NCI-H2227 treated with DMSO at 0.1 percent for 48 hours (cell line): ENCODE data around the gene FRMD6.

Source experiments
- DNase-seq: peaks from one replicate; lab custom pipeline; 2025; lab: John Stamatoyannopoulos, UW

Gene FRMD6

GRCh38 chr14:51666826-51667225 is 15.1 kb downstream of the FRMD6 start:
- no peak for DNase-seq

- DNase-seq, result no peak
These were observed 17.2 kb downstream of the FRMD6 start for GRCh38 chr14:51668870-51669269.

DNA sequence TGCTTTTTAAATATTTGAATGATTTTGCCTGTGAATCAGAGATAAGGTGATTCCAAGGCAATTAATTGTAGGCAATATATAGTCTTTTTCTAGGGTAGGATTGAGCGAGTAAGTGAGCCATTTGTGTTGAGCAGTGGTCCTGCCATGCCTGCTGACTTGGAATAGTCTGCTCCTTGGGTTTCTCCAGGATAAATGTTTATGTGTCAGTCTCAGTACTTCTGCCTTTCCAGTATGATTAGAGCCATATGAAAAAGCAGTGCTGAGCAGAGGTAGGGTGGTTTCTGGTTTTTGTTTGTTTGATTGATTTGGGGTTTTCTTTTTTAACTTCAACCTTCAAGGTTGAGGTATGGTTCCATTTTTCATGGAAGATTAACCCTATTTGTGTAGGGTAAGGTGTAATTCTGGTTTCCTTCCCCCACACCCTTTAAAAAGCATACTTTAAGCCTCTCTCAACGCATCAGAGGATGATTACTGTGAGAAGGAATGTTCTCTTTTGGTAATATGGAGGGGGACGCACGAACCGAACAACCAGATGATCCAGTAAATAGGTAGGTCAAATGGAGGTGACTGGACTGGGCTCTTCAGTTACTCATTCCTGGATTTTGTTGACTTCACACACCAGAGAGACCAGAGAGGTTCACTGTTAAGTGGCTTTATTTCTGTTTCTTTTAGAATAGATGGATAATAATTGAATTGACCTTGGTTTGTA is 22.7 kb downstream of the FRMD6 start:
- DNase-seq, result no peak

GRCh38 chr14:51676549-51676948 is 24.8 kb downstream of the FRMD6 start:
- DNase-seq, result no peak

DNA sequence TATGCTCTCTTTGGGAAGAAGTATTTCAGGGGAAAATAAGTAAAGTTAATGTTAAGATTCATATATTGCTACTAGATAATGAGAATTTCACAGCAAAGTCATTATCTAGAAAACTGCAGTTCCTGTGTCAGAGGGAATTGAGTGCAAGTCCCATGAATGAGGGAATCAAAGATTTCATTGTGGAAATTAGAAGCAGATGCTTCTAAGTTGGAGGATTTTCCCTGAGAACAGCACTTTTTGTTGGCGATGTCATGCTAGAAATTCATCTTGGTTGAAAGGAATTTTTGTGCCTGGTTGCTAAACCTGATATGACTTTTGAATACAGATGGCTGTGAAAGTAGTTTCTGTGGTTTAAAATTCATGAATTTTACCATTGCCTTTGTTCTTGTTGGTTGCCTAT is 25.6 kb downstream of the FRMD6 start:
- DNase-seq, result no peak

DNA sequence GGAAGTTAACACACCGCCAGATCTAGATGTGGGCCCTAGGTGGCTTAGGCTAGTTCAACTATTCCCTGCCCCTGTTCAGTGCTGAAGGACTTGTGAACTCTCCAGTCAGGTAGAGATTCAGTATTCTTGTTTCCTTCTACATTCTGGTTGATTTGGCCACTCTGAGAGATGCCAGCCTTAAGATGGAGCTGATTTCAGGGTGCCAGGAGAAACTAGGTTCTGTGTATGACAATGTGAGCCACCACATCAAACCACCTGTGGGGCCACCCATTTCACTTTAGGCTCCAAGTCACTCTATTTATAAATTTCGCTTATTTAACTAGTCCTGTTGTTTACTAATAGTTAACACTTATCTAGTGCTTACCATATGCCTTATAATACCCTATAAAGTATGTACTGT is 26.0 kb downstream of the FRMD6 start:
- DNase-seq, result no peak

DNA sequence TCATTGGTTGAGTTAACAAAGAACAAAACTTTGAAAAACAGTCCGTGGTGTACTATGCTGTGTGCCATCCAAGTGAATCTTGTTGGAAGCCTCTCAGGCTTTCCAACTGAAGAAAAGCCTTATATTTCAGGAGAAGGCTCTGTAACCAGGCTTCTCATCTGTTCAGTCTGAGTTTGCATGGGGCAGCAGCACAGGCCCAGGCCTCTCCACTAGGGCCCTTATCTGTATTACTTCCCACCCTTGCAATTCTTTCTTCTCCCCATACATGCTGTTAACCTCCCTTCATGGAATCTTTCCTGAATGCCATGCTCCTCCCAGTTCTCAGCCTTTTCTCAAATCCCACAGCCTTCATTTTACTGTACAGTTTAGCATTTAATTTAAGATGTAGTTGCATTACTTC is 28.3 kb downstream of the FRMD6 start:
- DNase-seq, result no peak

GRCh38 chr14:51681411-51681810 is 29.7 kb downstream of the FRMD6 start:
- DNase-seq, result no peak

DNA sequence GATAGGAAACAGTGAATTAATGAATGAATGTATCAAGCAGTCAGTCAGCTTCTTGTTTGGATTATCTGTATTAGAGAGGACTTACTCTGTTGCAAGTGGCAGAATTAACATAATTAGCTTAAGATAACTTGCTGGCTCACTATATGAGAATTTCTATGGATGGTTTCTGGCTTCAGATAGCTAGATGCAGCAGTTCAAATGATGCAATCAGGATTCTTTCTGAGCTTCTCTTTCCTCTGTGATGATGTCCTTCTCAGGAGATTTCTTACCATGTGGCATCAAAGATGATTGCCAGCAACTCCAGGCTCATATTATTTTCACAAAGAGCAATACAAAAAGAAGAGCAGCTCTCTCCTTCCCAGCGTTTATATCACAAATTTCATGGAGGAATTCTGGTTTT is 30.7 kb downstream of the FRMD6 start:
- no peak for DNase-seq

DNA sequence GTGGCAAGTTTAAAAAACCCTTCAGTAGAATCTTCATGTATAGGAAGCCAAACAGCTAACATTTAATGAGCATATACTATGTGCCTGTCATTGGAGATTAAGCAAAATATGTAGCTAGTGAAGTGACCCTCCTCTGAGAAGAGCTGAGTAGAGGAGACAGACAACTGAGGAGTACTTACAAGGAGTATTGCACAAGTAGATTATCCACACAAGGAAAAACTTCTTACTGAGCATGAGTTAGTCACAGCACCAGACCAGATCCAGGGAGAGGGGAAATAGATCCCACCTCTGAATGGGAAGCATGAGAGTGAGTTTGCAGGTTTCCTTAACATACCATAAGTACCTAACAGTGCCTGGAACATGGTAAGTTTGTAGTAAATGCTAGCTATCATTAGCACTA is 33.0 kb downstream of the FRMD6 start:
- DNase-seq, result no peak

DNA sequence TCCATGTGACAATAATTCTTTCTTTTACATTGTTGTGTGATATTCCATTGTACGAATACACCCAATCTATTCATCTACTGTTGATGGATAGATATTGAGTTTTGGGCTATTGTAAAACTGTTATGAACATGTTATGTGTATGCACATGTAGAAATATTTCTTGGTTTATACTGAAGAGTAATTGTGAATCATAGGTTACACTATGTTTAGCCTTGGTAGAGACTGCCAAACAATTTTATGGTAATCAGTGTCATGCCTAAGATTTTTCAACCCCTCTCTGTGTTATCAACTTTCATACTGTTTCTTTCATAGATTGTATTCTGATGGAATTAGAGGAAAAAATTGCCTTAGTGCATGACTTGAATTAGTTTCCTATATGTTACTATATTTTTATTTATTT is 39.5 kb downstream of the FRMD6 start:
- DNase-seq, result no peak

GRCh38 chr14:51692646-51693045 is 40.9 kb downstream of the FRMD6 start:
- DNase-seq, result no peak

- no peak for DNase-seq
These were observed 46.1 kb downstream of the FRMD6 start for GRCh38 chr14:51697848-51698247.

- DNase-seq, result no peak
These were observed 50.2 kb downstream of the FRMD6 start for GRCh38 chr14:51701951-51702350.

DNA sequence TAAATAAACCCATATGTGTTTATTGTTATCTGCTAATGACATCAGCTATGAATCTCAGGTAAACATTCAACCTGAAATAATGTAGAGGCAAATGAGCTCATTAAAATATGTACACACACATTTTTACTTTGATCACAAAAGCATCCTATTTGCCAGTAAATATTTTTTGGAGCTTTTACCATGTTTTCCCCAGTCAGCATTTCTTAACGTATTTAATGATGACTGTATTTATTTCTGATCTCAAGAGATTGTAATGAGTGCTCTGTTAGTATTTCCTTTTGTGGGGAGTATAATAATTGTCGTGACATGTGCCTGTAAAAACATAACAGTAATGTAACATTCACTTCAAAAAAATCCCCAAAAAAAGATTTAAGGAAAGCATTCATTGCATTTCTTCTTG is 52.1 kb downstream of the FRMD6 start:
- DNase-seq, result no peak

GRCh38 chr14:51704545-51704944 is 52.8 kb downstream of the FRMD6 start:
- DNase-seq, result no peak

DNA sequence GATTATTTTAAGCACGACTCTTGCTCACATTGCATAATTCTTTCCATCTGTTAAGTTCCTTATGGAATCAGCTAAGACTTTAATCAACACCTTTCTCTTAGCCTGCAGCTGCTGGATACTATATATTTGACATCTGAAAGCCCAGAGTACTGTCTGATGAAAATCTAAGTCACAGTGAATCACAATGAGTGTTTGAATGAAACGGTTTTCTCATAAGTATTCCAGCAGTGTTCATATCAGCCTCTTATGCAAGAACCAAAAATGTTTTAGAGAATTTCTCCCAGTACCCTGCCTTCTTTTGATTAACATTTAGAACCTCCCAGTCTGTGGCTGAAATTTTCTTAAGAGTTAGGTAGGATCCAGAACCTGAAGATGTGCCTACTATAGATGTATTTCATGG is 55.6 kb downstream of the FRMD6 start:
- no peak for DNase-seq

GRCh38 chr14:51711505-51711904 is 59.8 kb downstream of the FRMD6 start:
- no peak for DNase-seq

DNA sequence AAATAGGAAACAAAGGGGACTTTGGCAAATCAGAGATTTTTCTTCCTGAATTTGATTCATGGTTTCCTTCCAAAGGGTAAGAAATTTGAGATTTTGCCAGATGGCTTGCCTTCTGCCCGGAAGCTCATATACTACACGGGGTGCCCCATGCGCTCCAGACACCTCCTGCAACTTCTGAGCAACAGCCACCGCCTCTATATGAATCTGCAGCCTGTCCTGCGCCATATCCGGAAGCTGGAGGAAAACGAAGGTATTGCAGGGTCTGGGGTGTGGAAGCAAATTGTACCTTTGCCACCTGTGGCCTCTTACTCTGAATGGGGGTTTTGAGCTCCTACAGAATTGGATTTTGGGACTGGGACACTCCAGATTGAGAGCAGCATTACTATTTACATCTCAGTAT is 63.5 kb downstream of the FRMD6 start:
- DNase-seq, result no peak

DNA sequence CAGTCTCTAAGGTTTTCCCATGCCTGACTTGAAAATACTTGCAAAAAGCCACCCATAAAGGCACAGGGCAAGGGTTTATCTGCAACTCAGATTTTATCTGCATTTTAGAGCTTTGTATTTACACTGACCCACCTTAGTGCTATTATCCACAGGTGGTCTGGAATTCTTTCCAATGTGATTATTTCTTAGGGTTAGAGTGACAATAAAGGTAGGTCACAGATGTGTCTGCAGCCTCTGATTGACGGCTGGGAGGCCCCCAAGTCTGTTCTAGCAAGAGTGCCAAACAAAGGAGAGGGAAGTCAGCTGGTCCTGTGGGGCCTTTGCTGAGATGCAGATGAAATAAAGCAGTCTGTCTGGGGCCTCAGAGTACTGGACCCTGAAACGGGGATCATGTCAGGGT is 64.0 kb downstream of the FRMD6 start:
- no peak for DNase-seq

DNA sequence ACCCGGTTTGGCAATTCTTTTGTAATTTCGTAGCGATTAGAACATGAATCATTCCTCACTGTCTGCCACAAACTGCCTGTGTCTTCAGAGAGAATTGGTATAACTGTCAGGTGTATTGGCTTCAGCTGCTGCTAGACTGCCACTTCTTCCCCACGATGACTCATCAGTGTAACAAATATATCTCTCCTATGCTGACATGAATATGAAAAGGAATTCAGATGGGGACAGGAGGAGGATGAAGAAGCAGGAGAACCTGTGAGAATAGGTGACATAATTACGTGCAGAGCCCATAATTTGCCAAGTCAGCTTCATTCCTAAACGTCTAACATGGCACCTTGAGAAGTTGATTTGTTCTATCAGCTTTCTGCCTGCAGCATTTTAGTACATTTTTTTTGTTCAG is 64.9 kb downstream of the FRMD6 start:
- DNase-seq, result no peak

GRCh38 chr14:51717766-51718165 is 66.1 kb downstream of the FRMD6 start:
- no peak for DNase-seq

- DNase-seq, result no peak
These were observed 68.2 kb downstream of the FRMD6 start for GRCh38 chr14:51719955-51720354.

GRCh38 chr14:51723990-51724389 is 72.3 kb downstream of the FRMD6 start:
- no peak for DNase-seq

- no peak for DNase-seq
These were observed 72.9 kb downstream of the FRMD6 start for GRCh38 chr14:51724650-51725049.
